Fibroblast of lung (primary cell): Measurements from ENCODE around the gene MAPKAPK3.

ENCODE experiments used
- EZH2 ChIP-seq: IDR thresholded peaks from 2 replicates; pipeline ENCODE4 v1.5.1; 2012; ENCODE audit warnings: low read length, control low read depth, mild to moderate bottlenecking; ENCODE audit errors: missing control alignments
- TF ChIP-seq, protein P1 (sequence below), 2 donors: IDR thresholded peaks in 1 of 2; conservative IDR thresholded peaks in 1 of 2; 1 replicate in 1 of 2; 2 replicates in 1 of 2; pipeline ENCODE4 v1.5.1; 2011 to 2012; ENCODE audit warnings: low read length in 2 of 2, control low read depth in 1 of 2, inconsistent platforms in 1 of 2, low read depth in 1 of 2, mild to moderate bottlenecking in 1 of 2

DNA sequence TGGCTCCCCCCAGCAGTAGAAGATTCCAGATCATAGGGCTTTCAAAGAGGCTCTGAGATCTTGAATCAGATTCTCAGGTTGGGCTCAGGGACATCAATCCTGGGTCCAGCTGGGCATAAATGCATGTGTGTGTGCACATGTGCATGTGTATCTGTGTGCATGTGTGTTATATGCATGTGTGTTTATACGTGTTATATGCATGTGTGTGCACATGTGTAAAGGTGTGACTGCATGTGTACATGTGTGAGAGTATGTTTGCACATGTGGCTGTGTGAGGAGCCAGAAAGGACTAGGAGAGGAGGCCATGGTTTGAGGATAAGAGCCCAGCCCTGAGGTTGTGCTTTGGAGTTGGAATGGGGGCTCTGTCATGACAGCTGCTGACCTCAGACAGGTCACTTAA is 1.8 kb upstream of the MAPKAPK3 start:
- TF ChIP-seq, protein P1, sequence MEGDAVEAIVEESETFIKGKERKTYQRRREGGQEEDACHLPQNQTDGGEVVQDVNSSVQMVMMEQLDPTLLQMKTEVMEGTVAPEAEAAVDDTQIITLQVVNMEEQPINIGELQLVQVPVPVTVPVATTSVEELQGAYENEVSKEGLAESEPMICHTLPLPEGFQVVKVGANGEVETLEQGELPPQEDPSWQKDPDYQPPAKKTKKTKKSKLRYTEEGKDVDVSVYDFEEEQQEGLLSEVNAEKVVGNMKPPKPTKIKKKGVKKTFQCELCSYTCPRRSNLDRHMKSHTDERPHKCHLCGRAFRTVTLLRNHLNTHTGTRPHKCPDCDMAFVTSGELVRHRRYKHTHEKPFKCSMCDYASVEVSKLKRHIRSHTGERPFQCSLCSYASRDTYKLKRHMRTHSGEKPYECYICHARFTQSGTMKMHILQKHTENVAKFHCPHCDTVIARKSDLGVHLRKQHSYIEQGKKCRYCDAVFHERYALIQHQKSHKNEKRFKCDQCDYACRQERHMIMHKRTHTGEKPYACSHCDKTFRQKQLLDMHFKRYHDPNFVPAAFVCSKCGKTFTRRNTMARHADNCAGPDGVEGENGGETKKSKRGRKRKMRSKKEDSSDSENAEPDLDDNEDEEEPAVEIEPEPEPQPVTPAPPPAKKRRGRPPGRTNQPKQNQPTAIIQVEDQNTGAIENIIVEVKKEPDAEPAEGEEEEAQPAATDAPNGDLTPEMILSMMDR (conservative IDR thresholded peaks at IDR 0.05 in 1 of 2, IDR thresholded peaks at IDR 0.05 in 1 of 2; ENCODE audit: low read depth in 1 of 2, low read length in 2 of 2), result no peak
- TF ChIP-seq EZH2, result no peak
